GM04504 (cell line): ENCODE measurements around the gene RASL12.
"Not testable (repeated sequence)": the region's sequence is repeated elsewhere in the genome, so short reads cannot be mapped to it uniquely, and the experiment has no call there.

Experiments
- DNase-seq: peaks from one replicate; pipeline ENCODE4 v3.0.0-alpha.2; 2012; ENCODE audit warnings: low read depth

RASL12 gene

DNA sequence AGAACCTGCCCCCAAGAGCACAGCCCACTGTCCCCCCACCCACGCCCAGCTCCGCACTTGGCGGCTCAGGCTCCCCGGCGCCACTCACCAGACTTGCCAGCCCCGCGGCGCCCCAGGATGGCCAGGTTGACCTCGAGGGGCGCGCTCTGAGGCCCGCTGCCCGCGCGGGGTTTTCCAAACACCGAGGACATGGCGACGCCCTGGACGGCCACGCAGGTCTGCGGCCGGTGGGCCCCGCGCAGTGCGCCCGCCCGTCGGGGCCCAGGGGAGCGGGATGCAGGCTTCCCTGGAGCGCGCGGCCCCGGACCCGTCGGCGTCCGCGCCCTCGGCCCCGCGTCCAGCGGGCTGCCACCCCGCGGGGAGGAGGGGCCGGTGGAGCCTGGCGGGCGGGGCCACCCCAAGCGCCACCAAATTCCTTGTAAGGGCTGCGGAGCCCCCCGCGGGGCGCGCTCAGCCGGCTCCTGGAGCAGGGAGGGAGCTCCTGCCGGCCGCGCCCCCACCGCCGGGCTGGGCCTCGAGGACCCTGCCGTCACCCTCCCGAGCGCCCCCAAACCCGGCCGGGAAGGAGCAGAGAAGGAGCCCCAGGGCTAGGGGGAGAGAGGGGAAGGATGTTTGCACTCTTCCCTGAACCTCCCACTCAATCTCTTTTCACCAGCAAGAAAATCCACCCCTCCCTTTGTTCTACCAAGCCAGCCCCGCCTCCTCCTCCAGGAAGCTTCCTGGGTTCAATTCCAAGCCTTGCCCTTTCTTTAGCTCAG lies at the start of gene RASL12:
RASL12 (minus strand) TSS at position 347 of the 758 bp plus-strand sequence; CDS start at position 191, 156 bp downstream.
- DNase-seq: no peak

GRCh38 chr15:65115542-65115941 lies 47.8 kb upstream of the RASL12 start:
- DNase-seq: no peak

- no peak for DNase-seq
These were observed 47.3 kb upstream of the RASL12 start, which contains the start of gene UBAP1L for GRCh38 chr15:65115086-65115485. UBAP1L (minus strand) TSS chr15:65115200; CDS start chr15:65106215, 8,985 bp downstream.

DNA sequence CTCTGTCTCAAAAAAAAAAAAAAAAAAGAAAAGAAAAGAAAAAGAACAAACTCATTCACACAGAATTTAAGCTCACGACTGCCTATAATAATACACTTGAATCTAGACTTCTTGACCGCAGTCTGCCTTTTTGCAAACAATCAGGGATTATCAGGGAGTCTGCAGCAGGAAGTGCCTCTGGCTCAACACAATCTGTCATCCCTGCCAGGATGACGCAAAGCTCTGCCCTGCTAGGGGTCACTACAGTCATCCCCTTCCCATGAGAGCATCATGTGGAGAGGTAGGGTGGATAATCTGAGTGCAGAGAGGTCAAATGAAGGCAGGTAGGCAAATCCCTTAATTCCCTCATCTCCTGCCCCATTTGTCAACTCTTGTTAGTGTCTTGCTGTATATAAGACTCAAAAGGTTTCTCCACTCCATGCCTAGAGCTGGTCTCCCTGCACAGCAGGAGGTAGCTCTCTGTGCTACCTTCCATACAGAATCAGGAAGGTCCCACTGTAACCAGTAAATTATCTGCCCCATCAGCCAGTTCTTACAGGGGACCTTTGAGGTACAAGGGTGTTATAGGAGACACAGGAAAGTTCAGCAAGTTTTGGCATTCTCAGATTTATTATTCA lies 43.0 kb upstream of the RASL12 start:
- no peak for DNase-seq

DNA sequence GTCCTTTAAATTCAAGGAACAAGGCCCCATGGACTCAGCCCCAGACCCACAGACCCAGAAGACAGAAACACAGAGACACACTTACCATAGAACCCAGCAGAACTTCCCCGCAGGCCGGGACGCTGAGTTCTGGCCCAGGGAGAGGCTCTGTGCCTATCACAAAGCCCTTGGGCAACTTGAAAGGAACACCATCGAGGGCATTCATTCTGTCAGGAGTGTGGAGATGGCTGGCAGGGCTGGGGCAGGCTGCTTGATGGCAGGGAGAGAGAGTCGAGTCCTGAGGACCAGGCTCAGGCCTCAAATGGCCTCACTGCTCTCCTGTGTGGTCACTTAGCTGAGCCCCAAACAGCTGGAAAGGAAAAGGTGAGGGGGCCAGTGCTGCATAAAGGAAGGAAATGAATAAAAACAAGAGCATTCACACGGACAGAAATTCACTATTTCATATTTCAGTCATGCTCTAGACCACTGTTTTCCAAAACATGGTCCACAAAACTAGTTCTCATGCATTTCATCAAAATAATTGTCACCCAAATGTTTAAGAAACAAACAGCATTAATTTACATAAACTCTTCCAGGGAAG lies 38.3 kb upstream of the RASL12 start:
- no peak for DNase-seq

- no peak for DNase-seq
These were observed 37.2 kb upstream of the RASL12 start for GRCh38 chr15:65105038-65105437.

DNA sequence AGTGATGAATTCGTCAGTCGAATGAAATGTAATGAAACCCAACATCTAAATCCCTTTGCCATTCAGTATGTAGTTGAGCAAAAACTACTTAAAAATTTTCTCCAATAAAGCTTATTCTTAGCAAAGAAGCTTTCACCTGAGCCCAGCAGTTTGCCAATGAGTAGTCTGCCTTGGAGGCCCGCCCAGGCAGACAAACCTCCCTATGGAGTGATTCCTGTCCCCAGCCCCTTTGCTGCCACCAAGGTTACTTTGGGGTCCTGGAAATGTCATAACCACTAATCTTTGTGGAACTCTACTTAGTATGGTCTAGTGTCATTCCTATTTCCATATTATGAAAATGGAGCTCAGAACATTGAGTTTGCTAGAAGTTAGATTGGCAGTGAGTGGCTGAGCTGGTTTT lies 35.1 kb upstream of the RASL12 start:
- DNase-seq: no peak

DNA sequence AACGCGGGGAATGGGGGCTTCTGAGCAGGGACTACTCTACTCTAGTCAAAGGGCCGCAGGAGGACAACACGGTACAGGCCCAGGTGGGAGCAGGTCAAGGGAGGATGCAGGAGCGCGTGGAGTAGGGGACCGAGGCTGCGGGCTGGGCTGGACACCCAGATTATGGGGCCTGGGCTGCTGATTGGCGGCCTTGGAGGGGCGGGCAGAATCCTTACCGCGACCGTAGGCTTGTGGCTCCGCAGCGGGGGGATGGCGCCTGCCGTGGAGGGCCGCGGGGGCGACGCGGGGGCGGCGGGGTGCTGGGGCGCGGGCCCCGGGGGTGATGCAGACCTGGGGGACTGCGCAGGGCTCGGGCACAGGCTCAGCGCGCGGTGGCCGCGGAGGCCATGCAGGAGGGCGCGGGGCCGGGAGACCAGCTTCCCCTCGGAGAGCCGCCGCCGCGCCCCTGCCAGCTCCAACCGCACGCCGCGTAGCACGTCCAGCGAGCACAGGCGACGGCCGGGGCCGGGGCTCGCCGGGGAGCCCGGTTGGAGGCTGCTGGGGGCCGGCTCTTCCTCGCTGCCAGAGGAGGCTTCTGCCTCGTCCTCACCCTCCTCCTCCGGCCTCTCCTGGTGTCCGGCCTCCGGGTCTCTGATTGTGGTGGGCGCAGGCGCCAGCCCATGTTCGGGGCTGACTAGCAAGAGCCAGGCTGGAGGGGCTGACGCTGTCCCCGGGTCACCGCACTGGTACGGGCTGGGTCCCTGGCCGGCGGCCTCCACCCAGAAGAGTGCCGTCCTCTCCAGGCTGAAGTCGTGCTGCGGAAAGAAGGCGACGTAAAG lies 34.3 kb upstream of the RASL12 start:
- no peak for DNase-seq

- DNase-seq: no peak
These were observed 33.7 kb upstream of the RASL12 start for GRCh38 chr15:65101411-65101890.

- no peak for DNase-seq
These were observed 32.7 kb upstream of the RASL12 start for GRCh38 chr15:65100442-65100841.

GRCh38 chr15:65099801-65100200 lies 32.0 kb upstream of the RASL12 start:
- DNase-seq: not testable (repeated sequence)

- no peak for DNase-seq
These were observed 31.5 kb upstream of the RASL12 start for GRCh38 chr15:65099336-65099735.

DNA sequence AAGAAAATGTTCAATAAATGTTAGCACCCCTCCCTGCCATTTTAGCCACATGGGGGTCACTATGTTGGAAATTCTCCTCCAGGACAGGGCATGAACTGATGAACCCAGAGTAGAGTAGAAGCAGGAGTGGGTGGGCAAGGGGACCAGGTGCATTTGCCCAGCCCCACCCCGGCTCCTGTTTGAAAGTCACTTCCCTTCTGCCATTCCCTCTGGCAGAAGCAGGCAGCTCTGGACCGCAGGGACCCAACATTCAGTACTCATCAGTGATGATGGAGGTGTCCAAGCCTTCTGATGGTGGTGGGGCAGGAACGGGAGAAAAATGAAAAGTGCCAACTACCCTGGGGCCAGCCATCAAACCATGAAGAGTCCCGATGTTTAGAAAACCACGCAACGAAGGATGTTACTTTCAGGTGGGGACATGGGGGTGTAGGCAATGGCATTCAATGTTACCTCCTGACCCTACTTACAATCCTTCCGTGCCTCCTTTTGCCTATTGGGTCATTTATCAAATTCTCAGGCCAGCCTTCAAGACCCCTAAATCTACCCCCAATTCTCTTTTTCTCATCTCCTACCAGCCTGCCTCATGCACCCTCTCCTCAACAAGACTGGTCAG lies 30.0 kb upstream of the RASL12 start:
- DNase-seq: no peak

- no peak for DNase-seq
These were observed 28.9 kb upstream of the RASL12 start for GRCh38 chr15:65096481-65097385.

GRCh38 chr15:65095747-65096104 lies 27.9 kb upstream of the RASL12 start:
- DNase-seq: no peak

- DNase-seq: no peak
These were observed 27.4 kb upstream of the RASL12 start for GRCh38 chr15:65095011-65095746.

- no peak for DNase-seq
These were observed 26.7 kb upstream of the RASL12 start for GRCh38 chr15:65094294-65094995.

DNA sequence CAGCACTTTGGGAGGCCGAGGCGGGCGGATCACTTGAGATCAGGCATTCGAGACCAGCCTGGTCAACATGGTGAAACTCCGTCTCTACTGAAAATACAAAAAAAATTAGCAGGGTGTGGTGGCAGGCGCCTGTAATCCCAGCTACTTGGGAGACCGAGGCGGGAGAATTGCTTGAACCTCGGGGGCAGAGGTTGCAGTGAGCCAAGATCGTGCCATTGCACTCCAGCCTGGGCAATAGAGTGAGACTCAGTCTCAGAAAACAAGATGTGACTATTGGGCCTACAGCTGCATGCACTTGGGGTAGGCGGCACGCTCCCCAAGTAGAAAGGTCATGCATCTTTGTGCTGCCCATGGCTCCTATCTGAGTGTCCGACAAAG lies 26.0 kb upstream of the RASL12 start:
- DNase-seq: not testable (repeated sequence)
